ENCODE measurements around the gene EFEMP2. TPM values are rescaled to one million over a fixed set of nuclear protein-coding genes. Genes with fewer than 3 reads are reported as not detected.

Gene EFEMP2
- total RNA-seq, 1 experiment from 2014 or later, result 1.4 TPM

DNA sequence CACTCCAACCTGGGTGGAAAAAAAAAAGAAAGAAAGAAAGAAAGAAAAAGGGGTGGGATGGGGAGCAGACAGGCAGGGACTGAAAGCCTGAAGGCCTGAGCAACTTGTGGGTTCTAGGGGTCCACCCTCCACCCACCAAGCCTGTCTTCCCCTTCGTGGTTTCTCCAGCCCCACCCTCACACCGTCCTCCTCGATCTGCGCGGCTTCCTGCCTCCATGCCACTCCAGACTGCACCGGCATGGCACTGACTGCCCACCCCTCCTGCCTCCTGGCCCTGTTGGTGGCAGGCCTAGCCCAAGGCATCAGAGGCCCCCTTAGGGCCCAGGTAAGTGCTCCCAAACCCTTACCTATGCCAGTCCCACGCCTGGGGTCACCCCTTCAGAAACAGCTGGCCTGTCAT is 7.0 kb upstream of the EFEMP2 start, which contains the start of gene CTSW:
TSS of gene CTSW (plus strand) at position 221 of the 400 bp plus-strand sequence. CDS start at position 239, 18 bp downstream.
- intact Hi-C loops (cut with micrococcal nuclease; ENCODE audit: unreplicated experiment), result no loop called here

DNA sequence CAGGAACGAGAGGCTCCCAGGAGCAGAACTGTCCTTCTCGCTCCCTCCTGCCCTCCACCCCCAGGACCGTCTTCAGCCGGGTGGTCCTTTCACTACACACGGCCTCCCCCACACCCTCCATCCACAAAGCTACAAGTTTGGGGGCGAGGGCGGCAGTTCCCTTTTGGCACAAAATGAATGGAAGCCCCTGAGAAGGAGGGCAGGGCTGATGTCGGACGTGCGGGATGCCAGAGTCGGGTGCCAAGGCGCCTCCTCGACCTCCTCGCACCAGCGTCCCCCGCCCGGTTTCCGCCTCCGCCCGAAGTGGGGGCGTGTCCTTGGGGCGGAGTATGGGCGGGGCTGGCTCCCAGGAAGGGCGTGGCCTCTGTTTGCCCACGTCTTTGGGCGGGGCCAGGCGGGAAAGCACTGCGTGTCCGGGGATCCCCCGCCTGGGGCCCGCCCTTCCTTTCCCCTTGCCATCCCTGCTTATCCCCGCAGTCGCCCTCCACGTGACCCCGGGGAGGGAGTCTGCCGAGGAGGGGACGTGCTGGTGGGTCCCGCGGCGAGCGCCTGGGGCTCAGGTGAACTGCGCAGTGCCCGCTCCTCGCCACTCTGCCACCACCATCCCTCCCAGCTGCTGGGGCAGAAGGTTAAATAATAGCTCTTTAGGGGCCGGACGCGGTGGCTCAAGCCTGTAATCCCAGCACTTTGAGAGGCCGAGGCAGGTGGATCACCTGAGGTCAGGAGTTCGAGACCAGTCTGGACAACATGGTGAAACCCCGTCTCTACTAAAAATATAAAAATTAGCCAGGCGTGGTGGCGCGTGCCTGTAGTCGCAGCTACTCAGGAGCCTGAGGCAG is 937 bp upstream of the EFEMP2 start:
- Histone ChIP-seq H3K36me3 (ENCODE audit: control insufficient read depth, insufficient read depth, low read length) (no peaks in the 10 kb centered on the region), H3K9me3 (no peaks in the 10 kb centered on the region), H3K4me3 (ENCODE audit: low read depth, low read length) (peak overlapping the region; percentile 53), H3K27me3 (replicated peaks; ENCODE audit: control insufficient read depth, insufficient read depth, low read length) (no peaks in the 10 kb centered on the region), H3K4me1 (0 out of 2 replicates have a peak, but pooled peaks cover 3% of the 10 kb centered on the region)
- no peaks in the 10 kb centered on the region for H3K27me3 Mint-ChIP-seq (ENCODE audit: insufficient read depth, unreplicated experiment)
- H3K9me3 Mint-ChIP-seq (ENCODE audit: unreplicated experiment), result no peaks in the 10 kb centered on the region
- ChIA-PET CTCF (interaction anchor here (1.2 to 2.1 kb wide), 3 partner anchors 11 to 15 kb away, joined by 6 to 10 read pairs (median 7); partner anchors contain the start of genes FIBP and MUS81), POLR2A (interaction anchor here (0.6 to 1.0 kb wide), 3 partner anchors 14 to 212 kb away, joined by 3 to 5 read pairs (median 4); partner anchors contain the start of gene FIBP)
- TF ChIP-seq, protein P1, sequence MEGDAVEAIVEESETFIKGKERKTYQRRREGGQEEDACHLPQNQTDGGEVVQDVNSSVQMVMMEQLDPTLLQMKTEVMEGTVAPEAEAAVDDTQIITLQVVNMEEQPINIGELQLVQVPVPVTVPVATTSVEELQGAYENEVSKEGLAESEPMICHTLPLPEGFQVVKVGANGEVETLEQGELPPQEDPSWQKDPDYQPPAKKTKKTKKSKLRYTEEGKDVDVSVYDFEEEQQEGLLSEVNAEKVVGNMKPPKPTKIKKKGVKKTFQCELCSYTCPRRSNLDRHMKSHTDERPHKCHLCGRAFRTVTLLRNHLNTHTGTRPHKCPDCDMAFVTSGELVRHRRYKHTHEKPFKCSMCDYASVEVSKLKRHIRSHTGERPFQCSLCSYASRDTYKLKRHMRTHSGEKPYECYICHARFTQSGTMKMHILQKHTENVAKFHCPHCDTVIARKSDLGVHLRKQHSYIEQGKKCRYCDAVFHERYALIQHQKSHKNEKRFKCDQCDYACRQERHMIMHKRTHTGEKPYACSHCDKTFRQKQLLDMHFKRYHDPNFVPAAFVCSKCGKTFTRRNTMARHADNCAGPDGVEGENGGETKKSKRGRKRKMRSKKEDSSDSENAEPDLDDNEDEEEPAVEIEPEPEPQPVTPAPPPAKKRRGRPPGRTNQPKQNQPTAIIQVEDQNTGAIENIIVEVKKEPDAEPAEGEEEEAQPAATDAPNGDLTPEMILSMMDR (IDR thresholded peaks at IDR 0.05; ENCODE audit: insufficient read depth in 1 of 2, low read depth in 1 of 2, low read length in 1 of 2, severe bottlenecking in 1 of 2, unreplicated experiment in 1 of 2), result no peak
- peak overlapping the region; percentile 77 for H3K27ac Mint-ChIP-seq (ENCODE audit: unreplicated experiment)
- peaks cover 27% of the 10 kb centered on the region for H3K36me3 Mint-ChIP-seq (ENCODE audit: insufficient read depth, unreplicated experiment)
- peak overlapping the region; percentile 76 for H3K4me3 Mint-ChIP-seq (ENCODE audit: unreplicated experiment)
- peaks cover 6% of the 10 kb centered on the region for H3K4me1 Mint-ChIP-seq (ENCODE audit: low read depth, unreplicated experiment)
- intact Hi-C loops (cut with micrococcal nuclease; ENCODE audit: unreplicated experiment), result no loop called here
- BruUV-seq (replicated peaks), result no TSS peak
- peak; percentile 89 to 95 for DNase-seq

More for the DNA sequence above, 7.0 kb upstream of the EFEMP2 start, which contains the start of gene CTSW:
- ChIA-PET POLR2A (interaction anchor here (0.6 to 0.7 kb wide), 2 partner anchors 11 to 20 kb away, joined by 3 read pairs; no protein-coding TSS in a partner anchor), CTCF (interaction anchor here (1.3 to 1.9 kb wide), 2 partner anchors 9 to 20 kb away, joined by 5 to 7 read pairs; partner anchors contain the start of genes FIBP and MUS81)
- Histone ChIP-seq H3K9me3 (no peaks in the 10 kb centered on the region), H3K27me3 (replicated peaks; ENCODE audit: control insufficient read depth, insufficient read depth, low read length) (no peaks in the 10 kb centered on the region), H3K36me3 (ENCODE audit: control insufficient read depth, insufficient read depth, low read length) (peaks cover 1% of the 10 kb centered on the region), H3K4me1 (no peaks in the 10 kb centered on the region), H3K4me3 (ENCODE audit: low read depth, low read length) (no peak within 1 kb of the TSS)
- DNase-seq, result no peak
- no peak within 1 kb of the TSS for H3K4me3 Mint-ChIP-seq (ENCODE audit: unreplicated experiment)
- TF ChIP-seq, protein P1 (IDR thresholded peaks at IDR 0.05; ENCODE audit: insufficient read depth in 1 of 2, low read depth in 1 of 2, low read length in 1 of 2, severe bottlenecking in 1 of 2, unreplicated experiment in 1 of 2), result no peak
- no peaks in the 10 kb centered on the region for H3K27me3 Mint-ChIP-seq (ENCODE audit: insufficient read depth, unreplicated experiment)
- BruUV-seq (replicated peaks), result no TSS peak
- H3K36me3 Mint-ChIP-seq (ENCODE audit: insufficient read depth, unreplicated experiment), result peaks cover 31% of the 10 kb centered on the region
- peaks cover 4% of the 10 kb centered on the region for H3K4me1 Mint-ChIP-seq (ENCODE audit: low read depth, unreplicated experiment)
- no peak within 1 kb of the TSS for H3K27ac Mint-ChIP-seq (ENCODE audit: unreplicated experiment)
- no peaks in the 10 kb centered on the region for H3K9me3 Mint-ChIP-seq (ENCODE audit: unreplicated experiment)

DNA sequence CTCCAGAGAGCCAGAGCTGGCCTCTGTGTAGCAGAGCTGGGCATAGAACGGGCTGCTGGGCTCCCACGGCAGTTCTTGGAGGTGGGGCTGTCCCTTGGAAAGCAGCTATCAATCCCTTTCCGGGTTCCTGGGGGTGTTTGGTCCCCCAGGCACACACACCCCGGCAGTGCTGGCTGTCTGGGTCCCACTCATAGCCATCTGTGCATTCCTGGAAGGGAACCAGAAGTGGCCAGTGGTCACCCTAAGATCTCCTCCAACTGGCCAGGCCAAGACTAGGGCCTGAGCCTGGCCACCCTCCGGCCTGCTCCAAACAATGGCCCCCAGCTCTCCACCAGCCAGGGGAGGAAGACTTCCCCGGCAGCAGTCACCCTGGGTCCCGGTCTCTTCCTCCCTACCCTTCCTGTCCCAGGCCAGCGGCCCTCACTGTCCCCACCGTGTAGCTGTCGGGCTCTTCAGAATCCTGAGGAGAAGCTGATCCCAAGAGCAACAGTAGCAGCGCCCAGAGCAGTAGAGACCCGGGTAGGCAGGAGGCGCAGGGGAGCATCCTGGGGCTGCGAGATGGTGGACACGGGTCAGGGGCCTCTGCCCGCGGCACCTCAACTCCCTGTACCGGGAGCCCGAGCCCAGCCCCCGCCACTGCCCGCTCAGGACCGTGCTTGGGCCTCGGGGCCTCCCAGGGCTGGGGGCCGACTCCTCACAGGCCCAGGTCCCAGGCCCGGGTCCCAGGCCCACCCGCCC is 620 bp downstream of the EFEMP2 start:
- no peaks in the 10 kb centered on the region for H3K36me3 ChIP-seq (ENCODE audit: control insufficient read depth, insufficient read depth, low read length)
- TF ChIP-seq, protein P1 (IDR thresholded peaks at IDR 0.05; ENCODE audit: insufficient read depth in 1 of 2, low read depth in 1 of 2, low read length in 1 of 2, severe bottlenecking in 1 of 2, unreplicated experiment in 1 of 2), result no peak
- no peaks in the 10 kb centered on the region for H3K27me3 ChIP-seq (replicated peaks; ENCODE audit: control insufficient read depth, insufficient read depth, low read length)
- no peaks in the 10 kb centered on the region for H3K27me3 Mint-ChIP-seq (ENCODE audit: insufficient read depth, unreplicated experiment)
- DNase-seq, result no peak
- H3K4me3 Mint-ChIP-seq (ENCODE audit: unreplicated experiment), result peak overlapping the region; percentile 29
- H3K4me1 ChIP-seq, result 0 out of 2 replicates have a peak, but pooled peaks cover 3% of the 10 kb centered on the region
- ChIA-PET POLR2A (interaction anchor here (0.6 to 1.9 kb wide), 2 partner anchors 12 to 30 kb away, joined by 4 to 10 read pairs; partner anchors contain the start of gene MUS81), CTCF (interaction anchor here (0.6 to 4.3 kb wide), 4 partner anchors 12 to 152 kb away, joined by 3 to 39 read pairs (median 22); partner anchors contain the start of genes FIBP, MUS81 and RNASEH2C)
- no TSS peak for BruUV-seq (replicated peaks)
- H3K4me3 ChIP-seq (ENCODE audit: low read depth, low read length), result no peak overlapping the region
- intact Hi-C loops (cut with micrococcal nuclease; ENCODE audit: unreplicated experiment), result no loop called here
- H3K27ac Mint-ChIP-seq (ENCODE audit: unreplicated experiment), result peak overlapping the region; percentile 9
- H3K9me3 ChIP-seq, result no peaks in the 10 kb centered on the region
- H3K4me1 Mint-ChIP-seq (ENCODE audit: low read depth, unreplicated experiment), result peaks cover 6% of the 10 kb centered on the region
- peaks cover 30% of the 10 kb centered on the region for H3K36me3 Mint-ChIP-seq (ENCODE audit: insufficient read depth, unreplicated experiment)
- H3K9me3 Mint-ChIP-seq (ENCODE audit: unreplicated experiment), result no peaks in the 10 kb centered on the region
